CD14-positive monocyte (primary cell): ENCODE results near the gene IGFALS. TPM values are rescaled to one million over a fixed set of nuclear protein-coding genes. Genes with fewer than 3 reads are reported as not detected.

Source experiments
- DNase-seq, 3 donors: peaks; one replicate each; pipeline ENCODE4 v3.0.0-alpha.2; 2011 to 2022
- H2AFZ ChIP-seq: 2 replicates; pipeline ENCODE4 v1.6.0; 2012; ENCODE audit warnings: mild to moderate bottlenecking, low read depth, low read length, inconsistent platforms; ENCODE audit not compliant: insufficient read depth, poor library complexity, severe bottlenecking
- H3K27ac ChIP-seq, 2 donors: 1 replicate in 1 of 2; 2 replicates in 1 of 2; pipeline ENCODE4 v1.5.1; 2012 to 2013; ENCODE audit warnings: low read length in 2 of 2, control low read depth in 1 of 2, inconsistent platforms in 1 of 2, low read depth in 1 of 2, mild to moderate bottlenecking in 1 of 2
- H3K27me3 ChIP-seq, 2 donors: one replicate each; pipeline versions ENCODE4 v1.6.0 to v1.6.1; 2011 to 2013; ENCODE audit warnings: low read length in 2 of 2; ENCODE audit not compliant: control insufficient read depth in 2 of 2, insufficient read depth in 2 of 2
- H3K36me3 ChIP-seq, 2 donors: replicated peaks in 1 of 2; 1 replicate in 1 of 2; 2 replicates in 1 of 2; pipeline versions ENCODE4 v1.5.1 to v1.6.1; 2012 to 2013; ENCODE audit warnings: low read length in 2 of 2, control low read depth in 1 of 2, inconsistent platforms in 1 of 2, mild to moderate bottlenecking in 1 of 2; ENCODE audit not compliant: insufficient read depth in 2 of 2, control insufficient read depth in 1 of 2
- H3K4me1 ChIP-seq, 2 donors: 1 replicate in 1 of 2; 2 replicates in 1 of 2; pipeline versions ENCODE4 v1.5.1 to v1.6.1; 2012 to 2013; ENCODE audit warnings: low read length in 2 of 2, control low read depth in 1 of 2, inconsistent platforms in 1 of 2, mild to moderate bottlenecking in 1 of 2, moderate library complexity in 1 of 2; ENCODE audit not compliant: insufficient read depth in 2 of 2, control insufficient read depth in 1 of 2
- H3K4me2 ChIP-seq: replicated peaks from 2 replicates; pipeline ENCODE3; 2012; ENCODE audit warnings: low read length, moderate library complexity, mild to moderate bottlenecking; ENCODE audit not compliant: poor library complexity, severe bottlenecking; ENCODE audit errors: extremely low read depth
- H3K4me3 ChIP-seq, 3 experiments: fragments of 200-600 bp in 1 of 3; sonication (generic) in 1 of 3; replicated peaks in 1 of 3; 1 replicate in 2 of 3; 2 replicates in 1 of 3; pipeline ENCODE4 v1.5.1; 2011 to 2013; ENCODE audit warnings: low read length in 3 of 3, mild to moderate bottlenecking in 3 of 3, control low read depth in 2 of 3, low read depth in 2 of 3, inconsistent platforms in 1 of 3, moderate library complexity in 1 of 3
- H3K79me2 ChIP-seq: 2 replicates; pipeline ENCODE4 v1.6.0; 2012; ENCODE audit warnings: mild to moderate bottlenecking, control low read depth, inconsistent platforms, low read length, moderate library complexity; ENCODE audit not compliant: insufficient read depth
- H3K9ac ChIP-seq: 2 replicates; pipeline ENCODE4 v1.6.0; 2017; ENCODE audit warnings: low read length, mild to moderate bottlenecking; ENCODE audit not compliant: insufficient read depth, poor library complexity, severe bottlenecking
- H3K9me3 ChIP-seq, 2 donors: replicated peaks in 1 of 2; 1 replicate in 1 of 2; 2 replicates in 1 of 2; pipeline versions ENCODE4 v1.5.1 to v1.6.1; 2012 to 2013; ENCODE audit warnings: low read length in 2 of 2, control low read depth in 1 of 2; ENCODE audit not compliant: control insufficient read depth in 1 of 2, insufficient read depth in 1 of 2
- H4K20me1 ChIP-seq: 2 replicates; pipeline ENCODE4 v1.6.0; 2012; ENCODE audit warnings: mild to moderate bottlenecking, low read length, control low read depth, moderate library complexity; ENCODE audit not compliant: insufficient read depth
- H3K27ac Mint-ChIP-seq, 7 donors: one replicate each; pipeline ENCODE4 v1.8.0; 2020; ENCODE audit warnings: mild to moderate bottlenecking in 7 of 7, mixed read lengths in 7 of 7, moderate library complexity in 6 of 7, inconsistent platforms in 2 of 7
- H3K27me3 Mint-ChIP-seq, 3 donors: one replicate each; pipeline ENCODE4 v1.8.0; 2021 to 2022; ENCODE audit warnings: low read depth in 3 of 3, mild to moderate bottlenecking in 3 of 3, mixed read lengths in 3 of 3, moderate library complexity in 3 of 3, inconsistent platforms in 1 of 3
- H3K36me3 Mint-ChIP-seq, 2 donors: one replicate each; pipeline ENCODE4 v1.8.0; 2020; ENCODE audit warnings: mixed read lengths in 2 of 2, inconsistent platforms in 1 of 2, mild to moderate bottlenecking in 1 of 2
- H3K4me1 Mint-ChIP-seq: one replicate; pipeline ENCODE4 v1.8.0; 2020; ENCODE audit warnings: mild to moderate bottlenecking, mixed read lengths
- H3K4me3 Mint-ChIP-seq, 2 donors: one replicate each; pipeline ENCODE4 v1.8.0; 2020; ENCODE audit warnings: mild to moderate bottlenecking in 2 of 2, mixed read lengths in 2 of 2, moderate library complexity in 1 of 2
- H3K9me3 Mint-ChIP-seq, 7 donors: one replicate each; pipeline ENCODE4 v1.8.0; 2020 to 2022; ENCODE audit warnings: mixed read lengths in 7 of 7, mild to moderate bottlenecking in 6 of 7, moderate library complexity in 6 of 7, inconsistent platforms in 2 of 7
- CTCF ChIP-seq: fragments of 200-600 bp; IDR thresholded peaks from one replicate; pipeline ENCODE4 v1.8.0; 2022; ENCODE audit warnings: antibody characterized with exemption, mild to moderate bottlenecking
- WGBS: methylation state at CpG from one replicate; pipeline ENCODE4 v1.1.5; 2013; ENCODE audit warnings: missing lambda C conversion rate; ENCODE audit not compliant: insufficient coverage; 5-methylcytosine and 5-hydroxymethylcytosine counted together
- intact Hi-C, 2 donors: fragments of 100-400 bp; cut with micrococcal nuclease; formaldehyde crosslinking; loops; one replicate each; pipeline versions ENCODE4 v1.15.0 to v1.15.1; 2023
- polyA plus RNA-seq, 3 donors: library from polyadenylated mRNA; depleted of rRNA in 1 of 3; unstranded in 2 of 3; stranded (reverse) in 1 of 3; fragments of 300-500 nt in 2 of 3; fragments of >200 nt in 1 of 3; fragmentation: Illumina TruSeq in 2 of 3; gene quantifications; 1 replicate in 2 of 3; 2 replicates in 1 of 3; pipeline ENCODE4 v1.2.3, GENCODE V29; 2012 to 2021

Gene IGFALS
- polyA plus RNA-seq, 3 donors, result 0.07 TPM; not detected in 2

GRCh38 chr16:1818873-1819525 lies 25.5 kb upstream of the IGFALS start:
- no peaks in the 10 kb centered on the region for H3K4me1 ChIP-seq
- intact Hi-C loops, result no loop called here
- Mint-ChIP-seq H3K4me3 (no peak overlapping the region), H3K9me3 (no peaks in the 10 kb centered on the region), H3K36me3 (peaks cover 47 to 85% of the 10 kb centered on the region in 2 donors), H3K4me1 (no peaks in the 10 kb centered on the region), H3K27ac (peak overlapping the region in 1 of 7 donors; percentile 57), H3K27me3 (no peaks in the 10 kb centered on the region)
- no peak overlapping the region for H2AFZ ChIP-seq
- H3K27ac ChIP-seq, result no peak overlapping the region
- H3K9me3 ChIP-seq, result no peaks in the 10 kb centered on the region
- H3K9ac ChIP-seq, result no peak overlapping the region
- no peak for TF ChIP-seq CTCF
- H4K20me1 ChIP-seq, result peaks cover 52% of the 10 kb centered on the region
- 98% methylated on average over 33 of the region's 35 CpGs for WGBS
- H3K36me3 ChIP-seq, result peaks cover 72 to 87% of the 10 kb centered on the region in 2 donors
- no peak for DNase-seq
- H3K27me3 ChIP-seq, result no peaks in the 10 kb centered on the region
- H3K4me3 ChIP-seq, result no peak overlapping the region
- H3K4me2 ChIP-seq, result no peak overlapping the region
- H3K79me2 ChIP-seq, result peaks cover 15% of the 10 kb centered on the region

- Histone ChIP-seq H3K4me3 (no peak overlapping the region), H3K9me3 (no peaks in the 10 kb centered on the region), H4K20me1 (peaks cover 54% of the 10 kb centered on the region), H3K27me3 (no peaks in the 10 kb centered on the region), H3K36me3 (peaks cover 79 to 93% of the 10 kb centered on the region in 2 donors), H3K79me2 (peaks cover 11% of the 10 kb centered on the region), H2AFZ (no peak overlapping the region), H3K9ac (no peak overlapping the region), H3K27ac (no peak overlapping the region), H3K4me2 (no peak overlapping the region), H3K4me1 (no peaks in the 10 kb centered on the region)
- no peak for TF ChIP-seq CTCF
- no peak for DNase-seq
- Mint-ChIP-seq H3K9me3 (no peaks in the 10 kb centered on the region), H3K4me1 (no peaks in the 10 kb centered on the region), H3K4me3 (no peak overlapping the region), H3K27me3 (no peaks in the 10 kb centered on the region), H3K36me3 (peaks cover 54 to 92% of the 10 kb centered on the region in 2 donors), H3K27ac (no peak overlapping the region)
- WGBS, result 98% methylated on average over 27 of the region's 27 CpGs
- intact Hi-C loops, result no loop called here
Measured at GRCh38 chr16:1818204-1818872, 24.8 kb upstream of the IGFALS start.
